CD1c-positive myeloid dendritic cell (primary cell): ENCODE data around the gene CLCA4.

Experiments
- DNase-seq: peaks from one replicate; pipeline ENCODE4 v3.0.0-alpha.2; 2016; ENCODE audit errors: extremely low spot score

The CLCA4 gene

DNA sequence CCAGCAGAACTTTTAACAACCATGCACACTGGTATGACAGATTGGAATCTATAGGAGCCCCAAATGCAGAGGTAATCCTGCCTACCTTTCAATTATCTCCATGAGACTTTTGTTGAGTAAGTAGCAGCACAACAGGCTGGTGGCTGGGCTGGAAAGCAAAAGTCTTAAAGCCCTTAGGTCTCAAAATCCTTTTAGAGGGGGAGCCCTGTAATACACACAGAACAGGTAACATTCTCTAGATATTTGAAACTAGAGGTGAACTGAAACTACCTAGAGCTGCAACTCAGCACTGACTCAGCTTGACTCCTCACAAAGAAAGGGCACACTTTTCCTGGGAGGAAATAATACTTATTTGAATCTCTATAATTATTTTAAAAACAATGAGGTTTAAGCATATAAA lies 71.5 kb downstream of the CLCA4 start:
- DNase-seq, result no peak

DNA sequence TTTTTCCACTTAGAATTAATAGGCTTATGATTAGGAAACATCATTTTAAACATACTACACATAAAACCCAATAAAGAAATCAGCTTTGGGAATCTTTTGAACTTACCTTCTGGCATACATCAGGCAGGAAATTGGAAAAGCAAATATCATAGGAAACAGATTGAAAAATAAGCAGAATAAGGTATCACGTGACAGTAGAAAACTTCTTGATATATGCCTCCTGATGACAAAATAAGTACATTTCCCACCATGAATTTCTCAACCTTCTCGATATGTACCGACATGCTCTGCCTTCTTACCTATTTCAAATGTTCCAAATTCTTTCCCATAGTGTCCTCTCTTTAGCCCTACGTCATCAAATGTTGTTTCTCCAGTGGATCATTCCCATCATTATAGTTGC lies 72.4 kb downstream of the CLCA4 start:
- no peak for DNase-seq

DNA sequence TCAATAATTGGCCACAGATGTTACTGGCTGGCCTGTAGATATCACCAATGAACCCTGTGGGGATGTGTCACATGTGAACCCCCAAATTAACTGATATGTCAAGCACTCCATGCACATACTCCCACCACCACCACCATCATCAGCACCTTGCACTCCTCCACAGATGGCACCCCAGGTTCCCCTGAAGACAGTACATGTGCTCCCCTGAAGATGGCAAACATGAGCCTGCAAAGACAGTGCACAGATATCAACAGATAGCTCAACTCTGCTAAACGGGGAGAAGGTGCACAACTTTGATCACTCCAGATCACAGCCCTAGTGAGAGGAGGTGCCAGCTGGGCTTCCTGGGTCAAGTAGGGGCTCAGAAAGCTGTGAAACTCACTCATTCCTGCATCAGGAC lies 74.4 kb downstream of the CLCA4 start:
- DNase-seq, result no peak
